ENCODE measurements around the gene PPIF.

- TF ChIP-seq, protein P1, sequence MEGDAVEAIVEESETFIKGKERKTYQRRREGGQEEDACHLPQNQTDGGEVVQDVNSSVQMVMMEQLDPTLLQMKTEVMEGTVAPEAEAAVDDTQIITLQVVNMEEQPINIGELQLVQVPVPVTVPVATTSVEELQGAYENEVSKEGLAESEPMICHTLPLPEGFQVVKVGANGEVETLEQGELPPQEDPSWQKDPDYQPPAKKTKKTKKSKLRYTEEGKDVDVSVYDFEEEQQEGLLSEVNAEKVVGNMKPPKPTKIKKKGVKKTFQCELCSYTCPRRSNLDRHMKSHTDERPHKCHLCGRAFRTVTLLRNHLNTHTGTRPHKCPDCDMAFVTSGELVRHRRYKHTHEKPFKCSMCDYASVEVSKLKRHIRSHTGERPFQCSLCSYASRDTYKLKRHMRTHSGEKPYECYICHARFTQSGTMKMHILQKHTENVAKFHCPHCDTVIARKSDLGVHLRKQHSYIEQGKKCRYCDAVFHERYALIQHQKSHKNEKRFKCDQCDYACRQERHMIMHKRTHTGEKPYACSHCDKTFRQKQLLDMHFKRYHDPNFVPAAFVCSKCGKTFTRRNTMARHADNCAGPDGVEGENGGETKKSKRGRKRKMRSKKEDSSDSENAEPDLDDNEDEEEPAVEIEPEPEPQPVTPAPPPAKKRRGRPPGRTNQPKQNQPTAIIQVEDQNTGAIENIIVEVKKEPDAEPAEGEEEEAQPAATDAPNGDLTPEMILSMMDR (IDR thresholded peaks at IDR 0.05): no peak
- TF ChIP-seq EZH2 (IDR thresholded peaks at IDR 0.05; ENCODE audit: borderline replicate concordance, insufficient read depth, low read depth, low read length, poor library complexity, severe bottlenecking): no peak
Measured at GRCh38 chr10:79378647-79379511, 31.6 kb downstream of the PPIF start.
